Sigmoid colon (tissue), 7 donors: ENCODE data around the gene OR52J3. TPM values are rescaled to one million over a fixed set of nuclear protein-coding genes. Genes with fewer than 3 reads are reported as not detected.
"Not testable (repeated sequence)": the region's sequence is repeated elsewhere in the genome, so short reads cannot be mapped to it uniquely, and the experiment has no call there.

Experiments used
- DNase-seq: peaks from one replicate; pipeline ENCODE4 v3.0.0-alpha.2; 2019
- H3K27ac ChIP-seq, 4 donors: fragments of 200-600 bp; sonication (generic); one replicate each; pipeline ENCODE4 v1.5.1; 2016 to 2019; ENCODE audit warnings: mild to moderate bottlenecking in 1 of 4
- H3K27me3 ChIP-seq, 3 donors: fragments of 200-600 bp; sonication (generic); one replicate each; pipeline ENCODE4 v1.5.1; 2019; ENCODE audit warnings: mild to moderate bottlenecking in 1 of 3
- H3K36me3 ChIP-seq, 4 donors: fragments of 200-600 bp; sonication (generic); one replicate each; pipeline ENCODE4 v1.5.1; 2016 to 2019
- H3K4me1 ChIP-seq, 4 donors: fragments of 200-600 bp; sonication (generic); one replicate each; pipeline ENCODE4 v1.5.1; 2017 to 2019
- H3K4me3 ChIP-seq, 4 donors: fragments of 200-600 bp; sonication (generic); one replicate each; pipeline ENCODE4 v1.5.1; 2017 to 2019; ENCODE audit warnings: mild to moderate bottlenecking in 2 of 4, moderate library complexity in 1 of 4
- H3K9me3 ChIP-seq, 4 donors: fragments of 200-600 bp in 3 of 4; sonication (generic) in 3 of 4; one replicate each; pipeline versions ENCODE4 v1.5.1 to v1.6.1; 2013 to 2019
- CTCF ChIP-seq, 4 experiments: fragments of 450-650 bp in 3 of 4; fragments of 200-600 bp in 1 of 4; IDR thresholded peaks; one replicate each; pipeline ENCODE4 v1.5.1; 2016 to 2019; ENCODE audit warnings: antibody characterized with exemption in 4 of 4, mild to moderate bottlenecking in 3 of 4, moderate library complexity in 2 of 4
- EP300 ChIP-seq, 4 donors: sonication (generic); formaldehyde crosslinking; IDR thresholded peaks; one replicate each; pipeline ENCODE4 v1.6.1; 2017; ENCODE audit warnings: antibody characterized with exemption in 4 of 4
- POLR2A ChIP-seq, 2 donors: fragments of 450-650 bp; IDR thresholded peaks; one replicate each; pipeline ENCODE4 v1.6.1; 2016; ENCODE audit warnings: antibody characterized with exemption in 2 of 2, mild to moderate bottlenecking in 2 of 2, moderate library complexity in 2 of 2
- POLR2AphosphoS5 ChIP-seq, 4 donors: sonication (generic); formaldehyde crosslinking; IDR thresholded peaks; one replicate each; pipeline ENCODE4 v1.6.1; 2017; ENCODE audit warnings: antibody characterized with exemption in 4 of 4
- WGBS, 2 donors: extraction: QIAGEN DNeasy Blood & Tissue Kit; methylation state at CpG; one replicate each; pipeline ENCODE4 v1.1.7; 2013; 5-methylcytosine and 5-hydroxymethylcytosine counted together
- intact Hi-C: fragments of 100-400 bp; cut with DNase I; formaldehyde crosslinking; loops from one replicate; pipeline ENCODE4 v1.15.1; 2023
- polyA plus RNA-seq, 3 donors: library from polyadenylated mRNA; stranded (reverse); fragments of 200-250 nt; gene quantifications; one replicate each; pipeline ENCODE4 v1.2.3, GENCODE V29; 2013
- total RNA-seq, 4 donors: library from RNA; depleted of rRNA; stranded (reverse); fragments of >200 nt; gene quantifications; one replicate each; pipeline ENCODE4 v1.1.0, GENCODE V29; 2016
- donor health status: healthy with polysubstance abuse.
- donor health status: Bipolar disorder and iron deficiency.
- donor health status: healthy.

The OR52J3 gene
- total and polyA plus RNA-seq, 7 donors = not detected

- Histone ChIP-seq H3K36me3 (no peaks in the 10 kb centered on the region), H3K27ac (no peak overlapping the region), H3K27me3 (no peaks in the 10 kb centered on the region), H3K4me1 (no peaks in the 10 kb centered on the region), H3K4me3 (no peak overlapping the region), H3K9me3 (no peaks in the 10 kb centered on the region)
- DNase-seq = no peak
- 48 to 84% methylated on average over 4 of the region's 4 CpGs for WGBS, 2 donors
- intact Hi-C loops = no loop called here
- TF ChIP-seq CTCF (IDR thresholded peaks at IDR 0.05) (no peak), EP300 (IDR thresholded peaks at IDR 0.05) (no peak), POLR2A (IDR thresholded peaks at IDR 0.05) (no peak), POLR2AphosphoS5 (IDR thresholded peaks at IDR 0.05) (no peak)
These were observed 5.5 kb upstream of the OR52J3 start for GRCh38 chr11:5040876-5041275.

GRCh38 chr11:5042091-5042490 lies 4.2 kb upstream of the OR52J3 start:
- H3K36me3 ChIP-seq = no peaks in the 10 kb centered on the region
- no peak overlapping the region for H3K4me3 ChIP-seq
- intact Hi-C loops = no loop called here
- no peaks in the 10 kb centered on the region for H3K9me3 ChIP-seq
- WGBS, 2 donors = 53 to 75% methylated on average over 3 of the region's 3 CpGs
- H3K27ac ChIP-seq = no peak overlapping the region
- DNase-seq = no peak
- H3K27me3 ChIP-seq = no peaks in the 10 kb centered on the region
- no peaks in the 10 kb centered on the region for H3K4me1 ChIP-seq
- TF ChIP-seq POLR2A (IDR thresholded peaks at IDR 0.05) (no peak), EP300 (IDR thresholded peaks at IDR 0.05) (no peak), POLR2AphosphoS5 (IDR thresholded peaks at IDR 0.05) (no peak), CTCF (IDR thresholded peaks at IDR 0.05) (no peak)

- TF ChIP-seq CTCF (IDR thresholded peaks at IDR 0.05) = no peak
- TF ChIP-seq POLR2AphosphoS5 (IDR thresholded peaks at IDR 0.05) = no peak
- TF ChIP-seq POLR2A (IDR thresholded peaks at IDR 0.05) = no peak
- TF ChIP-seq EP300 (IDR thresholded peaks at IDR 0.05) = no peak
- DNase-seq = no peak
- Histone ChIP-seq H3K9me3 (no peaks in the 10 kb centered on the region), H3K27ac (no peak overlapping the region), H3K36me3 (no peaks in the 10 kb centered on the region), H3K4me3 (no peak overlapping the region), H3K4me1 (no peaks in the 10 kb centered on the region), H3K27me3 (no peaks in the 10 kb centered on the region)
- WGBS, 2 donors = 59 to 64% methylated on average over 2 of the region's 2 CpGs
- intact Hi-C loops = no loop called here
These were observed 2.9 kb upstream of the OR52J3 start for GRCh38 chr11:5043380-5043779.

- Histone ChIP-seq H3K36me3 (no peaks in the 10 kb centered on the region), H3K27me3 (no peaks in the 10 kb centered on the region), H3K4me3 (no peak overlapping the region), H3K9me3 (no peaks in the 10 kb centered on the region), H3K4me1 (no peaks in the 10 kb centered on the region), H3K27ac (no peak overlapping the region)
- 78 to 89% methylated on average over 15 of the region's 15 CpGs for WGBS, 2 donors
- intact Hi-C loops = no loop called here
- no peak for DNase-seq
- no peak for TF ChIP-seq POLR2A (IDR thresholded peaks at IDR 0.05)
- TF ChIP-seq EP300 (IDR thresholded peaks at IDR 0.05) = no peak
- TF ChIP-seq CTCF (IDR thresholded peaks at IDR 0.05) = no peak
- no peak for TF ChIP-seq POLR2AphosphoS5 (IDR thresholded peaks at IDR 0.05)
These were observed 516 bp downstream of the OR52J3 start for GRCh38 chr11:5046754-5047330.

- DNase-seq, H3K4me1 ChIP-seq, H3K27ac ChIP-seq, intact Hi-C loops, H3K36me3 ChIP-seq, H3K9me3 ChIP-seq, H3K27me3 ChIP-seq, H3K4me3 ChIP-seq: not testable (repeated sequence)
- WGBS, 2 donors = 73 to 88% methylated on average over 5 of the region's 5 CpGs
These were observed 12.4 kb downstream of the OR52J3 start for GRCh38 chr11:5058679-5059078.
